ENCODE data around the gene FCHO1.
A peak's percentile ranks its signal among the peaks of the same experiment; 100 is the strongest.

FCHO1 gene

DNA sequence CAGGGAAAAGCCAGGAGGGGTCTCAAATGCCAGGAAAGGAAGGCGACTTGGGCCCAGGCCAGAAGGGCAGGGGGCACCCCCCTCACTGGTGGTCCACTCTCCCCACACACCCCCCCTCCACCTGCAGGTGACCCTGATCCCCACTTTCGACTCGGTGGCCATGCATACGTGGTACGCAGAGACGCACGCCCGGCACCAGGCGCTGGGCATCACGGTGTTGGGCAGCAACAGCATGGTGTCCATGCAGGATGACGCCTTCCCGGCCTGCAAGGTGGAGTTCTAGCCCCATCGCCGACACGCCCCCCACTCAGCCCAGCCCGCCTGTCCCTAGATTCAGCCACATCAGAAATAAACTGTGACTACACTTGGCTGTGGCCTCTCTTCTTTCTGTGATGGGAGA is 17.1 kb upstream of the FCHO1 start:
- no peak for DNase-seq

DNA sequence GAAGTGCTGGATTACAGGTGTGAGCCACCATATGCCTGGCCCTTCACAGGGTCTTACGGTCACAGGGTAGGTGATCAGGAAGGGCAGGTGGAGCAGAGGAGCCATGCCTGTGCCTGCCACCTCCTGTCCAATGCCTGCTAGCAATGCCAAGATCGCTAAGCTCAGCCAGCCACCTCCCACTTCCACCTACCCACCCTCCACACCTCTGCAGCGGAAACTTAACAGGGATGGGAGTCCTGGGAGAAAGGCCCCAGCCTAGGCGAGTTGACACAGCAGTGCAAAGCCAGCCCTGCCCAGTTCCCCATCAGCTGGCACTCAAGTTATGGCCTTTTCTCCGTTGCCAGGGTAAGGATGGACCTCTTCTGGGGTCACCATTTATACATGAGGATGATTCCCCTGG is 15.9 kb upstream of the FCHO1 start:
- DNase-seq = no peak

DNA sequence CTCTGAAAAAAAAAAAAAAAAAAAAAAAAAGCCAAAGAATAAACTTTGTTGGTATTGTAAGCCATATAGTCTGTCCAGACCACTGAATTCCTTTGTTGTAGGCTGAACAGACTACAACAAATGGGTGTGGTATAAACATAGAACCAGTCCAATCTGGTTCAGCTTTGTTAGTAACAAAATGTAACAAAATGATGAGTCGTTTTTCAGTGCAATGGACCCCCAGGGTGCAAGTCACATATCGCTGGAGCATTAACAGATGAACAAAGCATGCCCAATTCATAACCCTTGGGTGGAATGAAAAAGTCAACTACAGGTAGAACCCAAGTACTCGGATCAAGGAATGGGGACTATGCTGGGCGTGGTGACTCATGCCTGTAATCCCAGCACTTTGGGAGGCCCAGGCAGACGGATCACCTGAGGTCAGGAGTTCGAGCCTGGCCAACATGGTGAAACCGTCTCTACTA is 13.6 kb upstream of the FCHO1 start:
- no peak for DNase-seq

DNA sequence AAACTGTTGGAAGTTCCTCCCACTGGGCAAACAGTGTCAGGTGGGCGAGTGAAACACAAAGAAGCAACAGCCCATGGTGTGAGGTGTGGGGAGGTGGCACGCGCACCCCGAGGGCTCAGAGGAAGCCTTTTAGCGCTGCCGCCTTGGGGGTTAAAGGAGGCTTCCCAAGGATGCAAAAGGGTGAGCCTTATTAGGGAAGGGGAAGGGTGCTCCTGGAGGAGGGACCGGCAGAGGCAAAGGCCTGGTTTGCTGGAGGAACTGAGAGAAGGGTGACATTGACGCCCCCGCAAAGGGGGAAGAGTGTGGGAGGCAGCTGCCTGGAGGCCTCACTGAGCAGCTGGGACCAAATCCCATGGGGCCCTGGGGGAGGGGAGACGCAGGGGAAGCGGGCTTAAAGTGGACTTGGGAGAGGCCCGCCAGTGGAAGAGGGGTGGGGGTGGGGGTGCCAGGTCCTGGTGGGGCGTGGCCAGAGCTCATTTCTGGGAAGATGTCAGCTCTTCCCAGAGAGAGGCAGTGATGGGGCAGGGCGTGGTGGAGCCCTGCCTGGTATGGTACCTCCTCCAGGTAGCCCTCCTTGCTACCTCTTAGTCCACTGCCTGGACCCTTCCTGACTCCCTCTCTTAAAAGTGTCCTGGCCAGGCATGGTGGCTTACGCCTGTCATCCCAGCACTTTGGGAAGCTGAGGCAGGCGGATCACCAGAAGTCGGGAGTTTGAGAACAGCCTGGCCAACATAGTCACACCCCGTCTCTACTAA is 12.0 kb upstream of the FCHO1 start:
- peak; percentile 100 for DNase-seq

DNA sequence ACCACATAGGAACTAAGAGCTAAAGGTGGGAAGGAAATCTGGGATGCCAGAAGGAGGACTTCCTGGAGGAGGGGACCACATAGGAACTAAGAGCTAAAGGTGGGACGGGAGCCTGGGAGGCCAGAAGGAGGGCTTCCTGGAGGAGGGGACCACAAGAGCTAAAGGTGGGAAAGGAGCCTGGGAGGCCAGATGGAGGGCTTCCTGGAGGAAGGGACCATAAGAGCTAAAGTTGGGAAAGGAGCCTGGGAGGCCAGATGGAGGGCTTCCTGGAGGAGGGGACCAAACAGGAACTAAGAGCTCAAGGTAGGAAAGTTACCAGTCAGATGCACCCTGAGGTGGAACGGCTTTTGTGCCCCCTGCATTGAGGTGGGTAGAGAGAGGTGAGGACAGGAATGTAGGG is 9.8 kb upstream of the FCHO1 start:
- no peak for DNase-seq

GRCh38 chr19:17743874-17744580 is 7.2 kb upstream of the FCHO1 start:
- no peak for DNase-seq

DNA sequence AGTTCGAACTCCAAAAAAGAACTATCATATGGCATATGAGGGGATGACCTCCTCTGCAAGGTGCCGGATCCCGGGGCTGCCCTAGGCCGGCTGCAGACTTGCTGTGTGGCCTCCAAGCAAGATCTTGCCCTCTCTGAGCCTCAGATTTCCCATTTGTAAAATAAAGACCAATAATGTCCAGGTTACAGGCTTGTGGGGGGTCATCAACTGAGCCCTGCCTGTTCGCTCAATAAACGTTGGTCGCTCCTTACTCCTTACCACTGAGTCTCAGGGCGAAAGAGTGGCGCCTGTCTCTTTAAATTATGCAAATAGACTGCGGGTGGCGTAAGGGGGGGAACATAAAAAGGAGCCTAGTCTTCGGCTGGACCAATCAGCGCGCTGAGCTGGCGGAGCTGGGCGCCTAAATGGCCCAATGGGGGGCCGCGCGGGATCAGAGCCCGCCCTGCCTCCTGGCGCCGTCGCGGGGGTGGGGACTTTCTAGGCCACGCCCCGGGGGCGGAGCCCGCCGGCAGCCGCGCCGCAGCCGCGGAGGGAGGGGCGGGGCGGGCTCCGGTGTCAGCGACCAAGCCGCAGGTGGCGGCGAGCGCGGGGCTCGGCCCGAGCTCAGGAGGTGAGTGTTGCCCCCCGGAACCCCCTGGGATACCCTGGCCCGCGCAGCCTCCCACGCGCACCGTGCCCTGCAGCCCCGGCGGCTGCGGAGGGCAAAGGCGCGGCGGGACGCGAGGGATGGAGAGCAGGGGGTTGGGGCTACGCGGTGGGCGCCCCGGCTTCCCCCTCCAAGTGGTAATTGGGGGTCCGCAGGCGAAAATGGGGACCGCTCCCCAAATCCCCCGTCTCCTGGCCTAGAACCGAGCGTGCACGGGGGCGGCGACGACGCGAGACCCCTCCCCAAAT is 3.8 kb upstream of the FCHO1 start:
- peak; percentile 100 for DNase-seq

GRCh38 chr19:17748884-17749638 is 2.2 kb upstream of the FCHO1 start:
- DNase-seq = no peak

DNA sequence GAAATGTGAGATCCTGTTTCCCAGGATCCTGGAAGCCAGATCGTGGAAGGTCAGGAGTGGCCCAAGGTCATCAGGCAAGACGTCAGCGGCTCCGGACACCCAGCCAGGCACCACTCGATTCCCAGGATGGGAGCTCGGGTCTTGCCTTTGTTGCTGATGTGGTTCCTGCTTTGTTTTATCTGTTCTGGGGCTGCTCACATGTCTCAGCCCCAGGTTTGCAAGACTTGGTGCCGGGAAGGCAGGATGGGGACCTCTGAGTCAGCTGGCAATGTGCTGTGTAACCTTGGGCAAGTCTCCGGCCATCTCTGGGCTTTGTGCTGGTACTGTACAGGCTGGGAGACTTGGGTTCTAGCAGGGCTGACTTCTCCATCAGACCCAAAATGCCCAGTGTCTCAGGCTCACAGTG is 1.4 kb upstream of the FCHO1 start:
- no peak for DNase-seq

DNA sequence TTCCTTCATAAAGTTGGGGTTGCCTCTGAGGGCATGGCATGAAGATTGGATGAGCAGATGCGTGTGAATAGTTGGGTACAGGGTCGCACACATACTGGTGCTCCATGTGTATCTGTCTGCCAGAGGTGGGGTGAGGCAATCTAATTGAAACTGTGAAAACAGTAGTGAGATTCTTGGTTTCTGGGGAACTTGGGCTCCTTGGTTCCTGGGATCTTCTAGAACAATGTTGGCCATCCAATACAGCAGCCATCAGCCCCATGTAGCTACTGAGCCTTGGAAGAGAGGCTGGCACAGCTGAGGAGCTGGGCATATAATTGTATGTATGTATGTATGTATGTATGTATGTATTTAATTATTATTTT is 616 bp downstream of the FCHO1 start:
- no peak for DNase-seq

DNA sequence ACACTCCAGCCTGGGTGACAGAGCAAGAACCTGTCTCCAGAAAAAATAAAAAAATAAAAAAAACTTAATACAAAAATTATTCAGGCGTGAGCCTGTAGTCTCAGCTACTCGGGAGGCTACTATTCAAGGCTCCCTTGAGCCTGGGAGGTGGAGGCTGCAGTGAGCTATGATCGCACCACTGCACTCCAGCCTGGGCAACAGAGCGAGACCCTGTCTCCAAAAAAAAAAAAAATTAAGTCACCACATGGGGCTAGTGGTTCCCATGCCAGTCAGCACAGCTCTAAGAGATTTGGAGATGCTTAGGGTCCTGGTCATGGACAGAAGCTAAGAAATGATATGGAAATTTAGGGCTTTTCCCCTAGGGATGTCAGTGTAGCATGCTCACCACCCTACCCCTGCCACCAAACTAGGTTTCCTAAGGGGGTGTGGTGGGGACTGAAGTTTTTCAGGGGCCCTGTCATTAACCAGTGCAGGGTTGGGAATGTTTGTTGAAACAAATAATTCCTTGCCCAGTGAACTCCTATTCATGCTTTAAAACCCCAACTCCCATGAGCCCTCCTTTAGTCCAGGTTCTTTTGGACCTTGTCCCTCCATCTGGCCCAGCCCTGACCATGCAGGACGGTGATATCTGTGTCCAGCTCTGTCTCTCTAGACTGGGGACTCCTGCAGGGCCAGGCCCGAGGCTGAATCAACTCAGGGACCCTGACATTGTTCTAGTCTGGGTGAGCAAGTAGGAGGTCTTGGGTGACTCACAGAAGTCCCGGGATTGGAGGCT is 1.8 kb downstream of the FCHO1 start:
- DNase-seq = no peak

DNA sequence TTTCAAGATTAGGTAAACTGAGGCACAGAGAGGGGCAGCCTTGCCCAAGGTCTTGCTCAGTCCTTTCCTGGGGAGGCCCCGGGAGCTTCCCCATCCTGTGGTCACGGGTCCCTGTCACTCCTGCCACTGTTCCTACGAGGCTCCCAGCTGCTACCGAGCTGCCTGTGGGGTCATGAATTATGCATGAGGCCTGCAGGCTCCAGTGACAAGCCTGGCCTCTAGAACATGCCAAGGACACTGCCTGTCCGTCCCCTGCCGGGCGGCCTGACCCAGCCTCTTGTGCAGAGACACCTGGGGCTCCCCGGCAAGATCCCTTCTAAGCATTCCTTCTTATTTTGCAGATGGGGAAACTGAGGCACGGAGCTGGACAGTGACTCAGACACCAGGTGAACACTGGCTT is 2.7 kb downstream of the FCHO1 start:
- no peak for DNase-seq

DNA sequence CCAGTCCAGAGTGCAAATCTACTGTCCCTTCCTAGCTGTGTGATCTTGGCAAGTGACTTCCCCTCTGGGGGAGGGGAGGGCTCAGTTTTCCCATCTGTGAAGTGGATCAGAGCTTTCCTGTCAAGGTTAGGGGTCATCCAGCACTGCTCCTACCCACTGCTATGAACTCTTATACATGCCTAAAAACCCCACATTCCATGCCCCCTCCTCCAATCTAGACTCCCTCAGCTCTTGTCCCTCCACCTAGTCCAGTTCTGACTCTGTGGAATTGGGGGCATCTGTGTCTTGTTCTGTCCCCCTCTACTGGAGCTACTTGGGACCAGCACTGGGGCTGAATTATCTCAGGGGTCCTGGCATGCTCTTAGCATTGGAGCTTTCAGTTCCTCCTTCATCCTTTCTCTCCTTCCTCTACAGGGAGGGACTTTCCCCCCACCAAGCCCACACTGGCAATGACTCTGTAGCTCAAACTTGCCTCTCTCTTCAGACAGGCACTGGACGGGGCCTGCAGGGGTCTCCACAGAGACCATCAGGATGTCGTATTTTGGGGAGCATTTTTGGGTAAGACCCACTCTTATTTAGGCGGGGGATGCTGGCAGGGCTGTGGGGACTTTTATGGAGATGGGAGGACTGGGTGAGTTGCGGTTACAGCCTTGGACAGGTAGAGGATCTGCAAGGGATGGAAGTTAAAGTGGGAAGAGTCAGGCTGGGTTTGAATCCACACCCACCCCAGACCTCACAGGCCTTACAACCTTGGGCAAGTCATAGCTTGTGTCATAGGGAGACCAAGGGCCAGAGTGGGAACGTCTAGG is 3.6 kb downstream of the FCHO1 start:
- DNase-seq = no peak

DNA sequence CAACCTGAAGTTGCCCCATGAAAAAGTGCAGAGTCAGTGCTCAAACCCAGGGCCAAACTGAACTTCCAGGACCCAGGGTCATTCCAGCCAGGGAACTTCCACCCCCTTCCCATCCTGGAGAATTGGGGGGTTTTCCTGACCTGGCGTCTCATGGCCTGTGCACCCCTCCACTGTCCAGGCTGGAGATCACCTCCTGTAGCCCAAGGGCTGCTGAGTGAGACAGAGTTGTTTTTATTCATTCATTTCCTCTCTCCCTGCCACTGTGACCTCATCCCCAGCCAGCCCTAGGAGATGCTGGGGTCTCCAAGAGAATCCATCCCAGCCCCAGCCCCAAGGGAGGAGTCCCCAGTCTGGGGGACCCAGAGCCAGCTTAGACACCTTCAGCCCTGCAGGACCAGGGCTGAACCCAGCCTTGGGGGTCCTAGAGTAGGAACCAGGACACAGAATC is 4.2 kb downstream of the FCHO1 start:
- DNase-seq = no peak

DNA sequence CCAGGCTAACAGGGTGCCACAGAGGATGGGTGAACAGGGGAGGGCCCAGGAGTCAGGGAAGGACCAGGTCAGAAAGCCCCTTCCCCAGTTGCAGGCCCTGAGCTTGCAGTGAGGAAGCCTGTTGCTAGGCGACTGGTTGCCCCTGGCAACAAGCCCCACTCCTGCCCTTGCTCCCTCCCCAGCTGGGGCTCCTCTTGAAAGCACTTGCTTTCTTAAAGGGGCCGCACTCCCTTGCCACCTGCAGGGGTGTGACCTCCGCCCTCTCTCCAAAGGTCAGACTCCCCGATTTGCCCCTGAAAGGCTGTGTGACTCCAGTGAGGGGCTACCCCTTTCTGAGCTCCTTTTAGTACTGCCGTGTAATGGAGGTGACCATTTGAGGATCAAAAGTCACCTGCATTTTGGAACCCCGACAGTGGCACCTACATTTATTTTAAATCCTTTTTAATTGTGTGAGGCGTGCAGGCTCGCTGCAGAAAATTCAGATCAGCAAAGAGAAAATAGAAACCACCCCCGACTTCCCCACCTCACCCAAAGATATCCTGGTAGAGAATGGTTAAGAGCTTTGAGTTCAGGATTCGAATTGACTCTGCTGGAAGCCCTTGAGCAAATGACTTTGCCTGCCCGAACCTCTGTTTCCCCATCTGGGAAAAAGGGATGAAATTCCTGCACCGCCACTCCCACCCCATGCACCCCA is 4.8 kb downstream of the FCHO1 start:
- peak; percentile 95 for DNase-seq

DNA sequence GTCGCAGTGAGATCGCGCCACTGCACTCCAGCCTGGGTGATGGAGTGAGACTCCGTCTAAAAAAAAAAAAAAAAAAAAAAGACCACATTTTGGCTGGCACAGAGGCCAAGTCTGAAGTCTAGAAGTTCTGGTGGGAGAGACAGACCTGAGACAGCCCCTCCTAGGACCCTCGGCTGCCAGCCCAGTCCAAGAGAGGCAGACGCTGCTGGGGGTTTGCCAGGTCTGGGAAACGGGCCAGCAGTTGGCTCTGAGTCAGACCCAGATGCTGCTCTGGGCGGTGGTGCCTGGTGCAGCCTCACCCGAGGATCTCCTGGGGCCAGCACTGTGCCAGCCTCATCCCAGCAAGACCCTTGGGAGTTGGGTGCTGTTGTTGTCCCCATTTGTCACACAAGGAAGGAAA is 5.8 kb downstream of the FCHO1 start:
- DNase-seq = no peak

GRCh38 chr19:17758515-17758914 is 7.2 kb downstream of the FCHO1 start:
- no peak for DNase-seq

- DNase-seq = no peak
These were observed 9.9 kb downstream of the FCHO1 start for GRCh38 chr19:17761148-17761547.

DNA sequence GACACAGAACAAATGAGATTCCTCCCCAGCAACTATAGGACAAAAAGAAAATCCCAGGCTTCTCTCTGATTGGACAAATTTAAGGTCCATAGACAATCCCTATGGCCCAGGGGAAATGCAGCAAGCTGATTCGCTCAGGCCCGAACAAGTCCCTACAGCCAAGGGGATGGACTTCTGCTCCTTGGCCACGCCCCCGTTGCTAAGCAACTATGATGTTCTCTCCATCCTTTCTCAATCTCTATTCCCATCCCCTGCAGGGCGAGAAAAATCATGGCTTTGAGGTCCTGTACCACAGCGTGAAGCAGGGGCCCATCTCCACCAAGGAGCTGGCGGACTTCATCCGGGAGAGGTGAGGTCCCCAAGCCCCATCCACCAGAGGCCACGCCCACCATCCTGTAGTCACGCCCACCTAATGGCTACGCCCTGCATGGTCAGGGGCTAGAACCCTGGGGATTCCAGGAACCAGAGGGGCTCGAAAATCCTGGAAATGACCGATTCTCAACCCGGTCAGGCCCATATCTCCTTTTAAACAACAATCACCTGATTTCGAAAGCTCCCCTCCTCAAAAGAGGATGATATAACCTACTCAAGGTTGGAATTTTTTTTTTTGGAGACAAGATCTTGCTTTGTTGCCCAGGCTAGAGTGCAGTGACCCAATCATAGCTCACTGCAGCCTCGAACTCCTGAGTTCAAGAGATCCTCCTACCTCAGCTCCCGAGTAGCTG is 11.4 kb downstream of the FCHO1 start:
- peak; percentile 94 for DNase-seq

GRCh38 chr19:17764348-17764747 is 13.1 kb downstream of the FCHO1 start:
- no peak for DNase-seq
